ENCODE measurements around the gene RAVER1. TPM values are rescaled to one million over a fixed set of nuclear protein-coding genes. Genes with fewer than 3 reads are reported as not detected.

RAVER1 gene
- total and polyA plus RNA-seq, 2 of the 13 experiments (the other 11 are each of a cell fraction or from before 2014, with no cell fraction given), result 3.6 to 7.9 TPM

- TF ChIP-seq ZNF549 (CRISPR knock-in tag; IDR thresholded peaks at IDR 0.05), result no peak
- TF ChIP-seq SNRNP70 (IDR thresholded peaks at IDR 0.05; ENCODE audit: low read depth, low read length), result no peak
- TF ChIP-seq ZNF646 (CRISPR knock-in tag; IDR thresholded peaks at IDR 0.05), result no peak
- TF ChIP-seq EZH2 (conservative IDR thresholded peaks at IDR 0.05; ENCODE audit: low read depth, low read length), result no peak
- peak; percentile 55; the same call in 1 of the 2 replicates for TF ChIP-seq GMEB1 (CRISPR knock-in tag; IDR thresholded peaks at IDR 0.05; ENCODE audit: borderline replicate concordance)
- TF ChIP-seq ZNF770 (CRISPR knock-in tag; IDR thresholded peaks at IDR 0.05), result no peak
- TF ChIP-seq RXRB (CRISPR knock-in tag; IDR thresholded peaks at IDR 0.05; ENCODE audit: borderline replicate concordance), result no peak
- TF ChIP-seq DPF2 (CRISPR knock-in tag; IDR thresholded peaks at IDR 0.05; ENCODE audit: borderline replicate concordance, low read depth), result no peak
- TF ChIP-seq TAF15 (IDR thresholded peaks at IDR 0.05; ENCODE audit: low read depth, low read length, poor library complexity, severe bottlenecking), result no peak
- TF ChIP-seq ZBTB10 (CRISPR knock-in tag; IDR thresholded peaks at IDR 0.05; ENCODE audit: borderline replicate concordance), result peak; percentile 27; the same call in 1 of the 2 replicates
- TF ChIP-seq ZNF30 (CRISPR knock-in tag; IDR thresholded peaks at IDR 0.05), result no peak
- TF ChIP-seq NAIF1 (CRISPR knock-in tag; IDR thresholded peaks at IDR 0.05; ENCODE audit: borderline replicate concordance), result no peak
- no peak for TF ChIP-seq ZNF296 (CRISPR knock-in tag; conservative IDR thresholded peaks at IDR 0.05)
- no peak for TF ChIP-seq GLMP (CRISPR knock-in tag; IDR thresholded peaks at IDR 0.05; ENCODE audit: borderline replicate concordance)
Observed at GRCh38 chr19:10289167-10289835, 44.0 kb downstream of the RAVER1 start (continued).

All from HepG2 (cell line).